Lung (tissue), 11 donors: ENCODE results near the gene ADIRF. TPM values are rescaled to one million over a fixed set of nuclear protein-coding genes. Genes with fewer than 3 reads are reported as not detected.
"Not testable (repeated sequence)": the region's sequence is repeated elsewhere in the genome, so short reads cannot be mapped to it uniquely, and the experiment has no call there.

Source experiments
- ATAC-seq: fragments of 200-7000 bp; cut with Tn5 transposase; one replicate; pipeline ENCODE4 v1.9.1; 2020; ENCODE audit warnings: moderate number of reproducible peaks; ENCODE audit not compliant: insufficient read depth, low FRiP score
- DNase-seq, 3 donors: peaks; one replicate each; pipeline ENCODE4 v3.0.0-alpha.2; 2013 to 2017
- H3K27ac ChIP-seq, 2 donors: one replicate each; pipeline ENCODE4 v1.5.1; 2013; ENCODE audit warnings: mild to moderate bottlenecking in 2 of 2, moderate library complexity in 2 of 2, control low read depth in 1 of 2, inconsistent platforms in 1 of 2, low read depth in 1 of 2, low read length in 1 of 2
- H3K27me3 ChIP-seq, 3 donors: one replicate each; pipeline ENCODE4 v1.5.1; 2013; ENCODE audit warnings: low read length in 2 of 3; ENCODE audit not compliant: control insufficient read depth in 3 of 3, insufficient read depth in 3 of 3
- H3K36me3 ChIP-seq, 4 donors: one replicate each; pipeline ENCODE4 v1.5.1; 2013; ENCODE audit warnings: low read length in 4 of 4, mild to moderate bottlenecking in 1 of 4, moderate library complexity in 1 of 4; ENCODE audit not compliant: control insufficient read depth in 4 of 4, insufficient read depth in 4 of 4
- H3K4me1 ChIP-seq, 5 donors: one replicate each; pipeline ENCODE4 v1.5.1; 2013; ENCODE audit warnings: low read length in 5 of 5, mild to moderate bottlenecking in 2 of 5, moderate library complexity in 1 of 5; ENCODE audit not compliant: control insufficient read depth in 5 of 5, insufficient read depth in 5 of 5
- H3K4me3 ChIP-seq: one replicate; pipeline ENCODE4 v1.5.1; 2013; ENCODE audit warnings: mild to moderate bottlenecking, control low read depth, moderate library complexity
- H3K9ac ChIP-seq, 2 donors: one replicate each; pipeline ENCODE4 v1.5.1; 2013; ENCODE audit warnings: low read length in 2 of 2, control low read depth in 1 of 2; ENCODE audit not compliant: insufficient read depth in 1 of 2
- H3K9me3 ChIP-seq, 4 donors: one replicate each; pipeline ENCODE4 v1.5.1; 2013; ENCODE audit warnings: low read length in 3 of 4, mild to moderate bottlenecking in 1 of 4, moderate library complexity in 1 of 4; ENCODE audit not compliant: control insufficient read depth in 4 of 4, insufficient read depth in 3 of 4
- WGBS, 2 donors: extraction: QIAGEN DNeasy Blood & Tissue Kit; methylation state at CpG; one replicate each; pipeline ENCODE4 v1.1.7; 2013; 5-methylcytosine and 5-hydroxymethylcytosine counted together
- polyA plus RNA-seq, 2 donors: library from polyadenylated mRNA; stranded (reverse); fragments of 200-250 nt; gene quantifications; one replicate each; pipeline ENCODE4 v1.2.1, GENCODE V29; 2013
- small RNA-seq: library from RNA; depleted of rRNA; stranded (forward); fragments of <200 nt; gene quantifications from one replicate; pipeline ENCODE3, GENCODE V24; 2014; ENCODE audit warnings: low replicate concordance
- total RNA-seq, 2 donors: library from RNA; depleted of rRNA in 1 of 2; stranded (reverse); fragments of >200 nt in 1 of 2; gene quantifications; one replicate each; pipeline ENCODE4 v1.2.1, GENCODE V29; 2014 to 2021
- donor health status: Bipolar disorder and iron deficiency.
- donor health status: healthy.
- donor health status: DM: yes; HTN: yes; CAD: no.

ADIRF gene
- total and polyA plus RNA-seq, 4 donors: 61.4 to 597 (median 320) TPM

DNA sequence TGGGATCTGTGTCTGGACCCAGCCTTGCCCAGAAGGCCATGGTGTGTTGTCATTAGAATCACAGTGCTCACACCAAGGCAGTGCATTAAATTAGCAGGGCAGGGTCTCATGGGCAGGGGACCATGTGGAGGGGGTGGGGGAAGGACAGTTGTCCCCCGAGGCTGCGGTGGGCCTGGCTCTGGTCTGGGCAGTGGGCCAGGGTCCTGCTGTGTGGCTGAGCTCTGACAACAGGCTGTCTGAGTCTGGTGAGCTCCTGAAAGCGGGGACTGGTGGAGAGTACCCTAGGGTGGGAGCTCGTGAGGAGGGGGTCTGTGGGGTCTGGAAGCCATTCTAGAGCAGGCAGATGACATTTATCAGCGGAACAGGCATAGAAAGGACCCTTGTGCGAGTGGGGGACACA, 49.8 kb downstream of the ADIRF start:
- not testable (repeated sequence) for H3K4me1 ChIP-seq, ATAC-seq, DNase-seq

DNA sequence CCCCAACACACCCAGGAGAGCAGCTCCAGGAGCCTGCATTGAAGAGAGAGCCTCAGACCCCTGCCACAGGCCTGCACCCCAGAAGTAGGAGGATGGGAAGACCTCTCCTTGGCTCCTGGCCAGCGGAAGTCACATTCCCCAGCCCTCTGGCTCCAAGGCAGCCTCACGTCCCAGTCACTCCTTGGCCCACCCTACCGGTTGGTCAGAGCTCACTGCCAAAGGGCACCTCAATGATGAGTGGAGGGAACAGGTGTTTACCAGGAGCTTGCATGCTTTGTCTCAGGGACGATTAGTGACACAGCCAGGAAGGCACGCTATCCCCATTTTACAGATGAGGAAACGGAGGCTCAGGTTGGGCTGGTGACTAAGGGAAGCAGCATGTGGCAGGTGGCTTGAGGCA, 50.8 kb downstream of the ADIRF start:
- not testable (repeated sequence) for H3K9ac ChIP-seq, H3K9me3 ChIP-seq, H3K27ac ChIP-seq, H3K4me1 ChIP-seq, H3K4me3 ChIP-seq, H3K27me3 ChIP-seq, H3K36me3 ChIP-seq, ATAC-seq
- peak in 1 of 3 donors; percentile 9 for DNase-seq
- WGBS, 2 donors: 86 to 93% methylated on average over 6 of the region's 6 CpGs

More for the DNA sequence above, 49.8 kb downstream of the ADIRF start:
- H3K4me3 ChIP-seq, H3K27ac ChIP-seq, H3K36me3 ChIP-seq, H3K9ac ChIP-seq, H3K27me3 ChIP-seq, H3K9me3 ChIP-seq: not testable (repeated sequence)
- 83 to 90% methylated on average over 5 to 6 of the region's 6 CpGs for WGBS, 2 donors

DNA sequence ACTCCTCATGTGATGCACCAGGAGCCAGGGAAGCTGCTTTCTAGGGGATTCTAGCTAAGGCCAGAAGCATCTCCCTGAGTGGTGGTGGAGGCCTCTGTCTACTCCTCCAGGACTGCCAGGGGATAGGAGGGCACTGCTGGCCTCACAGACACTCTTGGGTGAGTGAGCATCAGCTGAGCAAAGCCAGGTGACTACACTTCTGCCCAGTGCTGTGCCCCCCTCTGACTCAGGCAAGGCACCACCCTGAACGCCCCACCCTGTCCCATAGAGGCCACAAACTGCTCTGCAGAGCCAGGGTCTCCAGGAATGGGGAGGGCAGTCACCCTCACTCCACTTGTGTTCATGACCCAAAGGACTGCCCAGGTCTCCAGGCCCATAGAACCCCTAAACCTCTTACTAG, 51.2 kb downstream of the ADIRF start:
- ATAC-seq, H3K36me3 ChIP-seq, H3K27me3 ChIP-seq, H3K9me3 ChIP-seq, DNase-seq, H3K27ac ChIP-seq, H3K4me3 ChIP-seq, H3K9ac ChIP-seq, H3K4me1 ChIP-seq: not testable (repeated sequence)
- 83 to 96% methylated on average over 1 of the region's 1 CpG for WGBS, 2 donors

GRCh38 chr10:87020056-87020455, 51.8 kb downstream of the ADIRF start, which contains the start of gene FAM25A:
TSS of gene FAM25A (plus strand) at chr10:87020294. CDS start at chr10:87020325, 31 bp downstream.
- not testable (repeated sequence) for H3K9me3 ChIP-seq, H3K27ac ChIP-seq, ATAC-seq, H3K36me3 ChIP-seq, H3K4me3 ChIP-seq, H3K4me1 ChIP-seq, H3K9ac ChIP-seq, DNase-seq, H3K27me3 ChIP-seq
- WGBS, 2 donors: 89 to 93% methylated on average over 9 of the region's 9 CpGs

Small RNA genes within 50 kb of the gene (small RNA-seq; reads per million reads assigned to genes)
- gene BMS1P3: not detected
- gene FAM25A: not detected

Other genes starting within 250 kb of the ADIRF start
- gene BMPR1A, start 211.9 kb upstream of the ADIRF start, total RNA-seq: 10 to 100 TPM; 29.9 to 66.2 TPM
- gene BMPR1A, start 211.9 kb upstream of the ADIRF start, polyA plus RNA-seq: 1 to 10 TPM; 3.8 to 9.6 TPM
- 10 to 100 TPM; 42.3 to 55.3 TPM for gene MMRN2, start 10.9 kb upstream of the ADIRF start, total RNA-seq
- gene MMRN2, start 10.9 kb upstream of the ADIRF start, polyA plus RNA-seq: 10 to 100 TPM; 10.2 to 15.7 TPM
- 10 to 100 TPM in 1 of 2 donors, 1 to 10 TPM in 1; 2.3 to 23.0 TPM for gene SNCG, start 9.9 kb upstream of the ADIRF start, total RNA-seq
- gene SNCG, start 9.9 kb upstream of the ADIRF start, polyA plus RNA-seq: 10 to 100 TPM in 1 of 2 donors, 1 to 10 TPM in 1; 5.5 to 32.8 TPM
- gene FAM25A, start 51.8 kb downstream of the ADIRF start, total RNA-seq: not detected
- under 1 TPM in 1 of 2 donors, not detected in 1; 0.45 TPM for gene FAM25A, start 51.8 kb downstream of the ADIRF start, polyA plus RNA-seq
- 100 to 1,000 TPM; 124 to 133 TPM for gene GLUD1, start 126.4 kb downstream of the ADIRF start, total RNA-seq
- gene GLUD1, start 126.4 kb downstream of the ADIRF start, polyA plus RNA-seq: 10 to 100 TPM; 52.7 to 69.0 TPM
- gene SHLD2, start 126.7 kb downstream of the ADIRF start, total RNA-seq: 10 to 100 TPM; 26.2 to 34.5 TPM
- 10 to 100 TPM; 12.8 to 16.0 TPM for gene SHLD2, start 126.7 kb downstream of the ADIRF start, polyA plus RNA-seq